Middle frontal gyrus (tissue), 1 donor: ENCODE data around the gene FAM118A.
"Not testable (repeated sequence)": the region's sequence is repeated elsewhere in the genome, so short reads cannot be mapped to it uniquely, and the experiment has no call there.

Source experiments
- DNase-seq: peaks from one replicate; pipeline ENCODE4 v3.0.0-alpha.2; 2015; ENCODE audit warnings: low spot score; ENCODE audit errors: extremely low spot score

Gene FAM118A

DNA sequence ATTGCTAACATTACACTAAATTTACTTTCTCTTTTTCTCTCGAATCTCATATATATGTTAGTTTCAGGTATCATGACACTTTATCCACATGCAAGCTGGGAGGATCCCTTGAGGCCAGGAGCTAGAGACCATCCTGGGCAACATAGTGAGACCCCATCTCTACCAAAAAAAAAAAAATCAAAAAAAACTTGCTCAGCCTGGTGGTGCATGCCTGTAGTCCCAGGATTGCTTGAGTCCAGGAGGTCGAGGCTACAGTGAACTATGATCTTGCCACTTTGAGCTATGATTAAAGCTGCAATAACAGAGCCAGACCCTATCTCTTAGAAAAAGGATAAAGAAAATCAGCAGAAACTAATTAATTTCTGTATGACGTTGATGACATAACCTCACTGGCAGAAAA lies 28.7 kb upstream of the FAM118A start:
- DNase-seq = no peak

DNA sequence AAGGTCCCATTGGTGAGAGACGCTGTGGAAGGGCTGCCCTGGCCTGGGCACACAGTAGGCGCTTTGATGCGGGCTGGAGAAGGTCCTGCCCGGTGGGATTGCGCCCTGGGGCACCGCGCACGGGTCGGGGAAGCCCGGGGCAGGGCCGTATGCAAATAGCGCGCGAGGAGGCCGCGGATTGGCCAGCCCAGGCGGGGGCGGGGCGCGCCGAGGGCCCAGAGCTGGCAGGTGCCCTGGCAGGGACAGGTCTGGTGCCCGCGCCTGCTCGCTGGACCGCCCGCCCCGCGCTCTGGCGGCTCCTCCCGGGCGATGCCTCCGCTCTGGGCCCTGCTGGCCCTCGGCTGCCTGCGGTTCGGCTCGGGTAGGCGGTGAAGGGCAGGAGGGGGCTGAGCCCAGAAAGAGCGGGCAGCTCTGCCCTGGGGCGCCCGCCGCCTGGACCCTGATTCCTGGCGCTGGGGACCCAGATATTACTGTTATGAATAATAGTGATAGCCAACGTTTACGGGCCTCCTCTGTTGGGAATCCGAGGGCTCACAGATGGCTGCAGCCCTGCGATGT lies 24.9 kb upstream of the FAM118A start, which contains the start of gene UPK3A:
Gene UPK3A, plus strand, starts transcription at position 245 of the 558 bp plus-strand sequence. Its CDS starts 65 bp downstream, at position 310.
- DNase-seq = no peak

DNA sequence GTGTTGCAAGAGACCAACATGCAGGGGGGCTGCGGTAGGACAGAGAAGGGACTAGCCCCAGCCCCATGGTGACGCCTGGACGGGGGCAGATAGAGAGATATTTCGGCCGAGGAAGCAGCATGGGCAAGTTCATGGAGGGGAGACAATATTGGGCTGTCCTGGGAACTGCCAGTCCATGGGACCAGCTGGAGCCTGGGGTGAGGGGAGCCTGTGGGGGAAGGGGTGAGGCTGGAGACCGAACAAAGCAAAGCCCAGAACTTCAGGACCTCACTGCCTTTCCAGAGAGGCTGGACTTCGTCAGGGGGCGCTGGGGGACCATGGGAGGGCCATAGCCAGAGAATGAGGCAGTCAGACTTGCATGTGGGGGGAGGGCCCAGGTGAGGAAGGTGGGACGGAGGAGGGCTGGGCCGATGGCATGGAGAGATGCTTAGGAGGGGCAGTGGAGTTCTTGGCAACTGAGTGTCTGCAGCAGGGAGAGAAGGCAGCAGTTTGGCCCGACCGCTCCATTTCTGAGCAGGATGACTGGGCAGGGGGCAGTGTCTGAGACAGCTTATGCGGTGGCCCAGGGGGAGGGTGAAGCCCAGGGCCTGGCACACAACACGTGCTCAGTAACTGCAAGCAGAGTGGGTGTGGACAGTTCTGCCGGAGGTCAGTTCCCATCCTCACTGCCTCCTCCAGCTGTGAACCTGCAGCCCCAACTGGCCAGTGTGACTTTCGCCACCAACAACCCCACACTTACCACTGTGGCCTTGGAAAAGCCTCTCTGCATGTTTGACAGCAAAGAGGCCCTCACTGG lies 24.3 kb upstream of the FAM118A start:
- no peak for DNase-seq

DNA sequence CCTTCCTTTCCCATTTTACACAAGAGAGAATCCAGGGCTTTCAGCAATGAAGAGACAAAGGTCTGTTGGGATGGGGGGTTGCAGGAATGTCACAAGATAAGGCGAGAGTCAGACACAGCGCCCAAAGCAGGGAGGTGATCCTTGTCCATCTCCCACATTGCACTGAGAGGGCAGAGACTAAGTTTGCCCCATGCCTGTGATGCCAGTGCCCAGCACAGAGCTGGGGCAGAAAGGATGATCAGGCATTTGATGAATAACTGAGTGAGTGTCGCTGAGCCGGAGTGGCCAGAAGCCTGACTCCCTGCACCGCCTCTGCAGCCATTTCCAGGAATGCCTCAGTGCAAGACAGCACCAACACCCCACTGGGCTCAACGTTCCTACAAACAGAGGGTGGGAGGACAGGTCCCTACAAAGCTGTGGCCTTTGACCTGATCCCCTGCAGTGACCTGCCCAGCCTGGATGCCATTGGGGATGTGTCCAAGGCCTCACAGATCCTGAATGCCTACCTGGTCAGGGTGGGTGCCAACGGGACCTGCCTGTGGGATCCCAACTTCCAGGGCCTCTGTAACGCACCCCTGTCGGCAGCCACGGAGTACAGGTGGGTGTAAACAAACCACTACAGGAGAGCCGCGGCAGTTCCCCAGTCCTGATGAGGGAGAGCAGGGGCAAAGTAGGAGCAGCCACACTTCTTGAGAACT lies 22.7 kb upstream of the FAM118A start:
- no peak for DNase-seq

DNA sequence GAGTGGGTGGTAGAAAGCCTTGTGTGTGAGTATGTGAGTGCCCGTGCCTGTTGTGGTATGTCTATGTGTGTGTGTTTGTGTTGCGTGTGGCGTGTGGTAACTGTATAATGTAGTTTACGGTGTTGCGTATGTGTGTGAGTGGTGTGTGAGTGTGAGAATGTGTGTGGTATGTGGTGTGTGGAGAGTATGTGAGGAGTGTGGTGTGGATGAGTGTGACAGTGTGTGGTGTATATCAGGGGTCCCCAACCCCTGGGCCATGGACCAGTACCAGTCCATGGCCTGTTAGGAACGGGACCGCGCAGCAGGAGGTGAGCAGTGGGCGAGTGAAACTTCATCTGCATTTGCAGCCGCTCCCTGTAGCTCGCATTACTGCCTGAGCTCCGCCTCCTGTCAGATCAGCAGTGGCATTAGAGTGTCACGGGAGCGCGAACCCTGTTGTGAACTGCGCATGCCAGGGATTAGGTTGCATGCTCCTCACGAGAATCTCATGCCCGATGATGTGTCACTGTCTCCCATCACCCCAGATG lies 19.3 kb upstream of the FAM118A start:
- no peak for DNase-seq

DNA sequence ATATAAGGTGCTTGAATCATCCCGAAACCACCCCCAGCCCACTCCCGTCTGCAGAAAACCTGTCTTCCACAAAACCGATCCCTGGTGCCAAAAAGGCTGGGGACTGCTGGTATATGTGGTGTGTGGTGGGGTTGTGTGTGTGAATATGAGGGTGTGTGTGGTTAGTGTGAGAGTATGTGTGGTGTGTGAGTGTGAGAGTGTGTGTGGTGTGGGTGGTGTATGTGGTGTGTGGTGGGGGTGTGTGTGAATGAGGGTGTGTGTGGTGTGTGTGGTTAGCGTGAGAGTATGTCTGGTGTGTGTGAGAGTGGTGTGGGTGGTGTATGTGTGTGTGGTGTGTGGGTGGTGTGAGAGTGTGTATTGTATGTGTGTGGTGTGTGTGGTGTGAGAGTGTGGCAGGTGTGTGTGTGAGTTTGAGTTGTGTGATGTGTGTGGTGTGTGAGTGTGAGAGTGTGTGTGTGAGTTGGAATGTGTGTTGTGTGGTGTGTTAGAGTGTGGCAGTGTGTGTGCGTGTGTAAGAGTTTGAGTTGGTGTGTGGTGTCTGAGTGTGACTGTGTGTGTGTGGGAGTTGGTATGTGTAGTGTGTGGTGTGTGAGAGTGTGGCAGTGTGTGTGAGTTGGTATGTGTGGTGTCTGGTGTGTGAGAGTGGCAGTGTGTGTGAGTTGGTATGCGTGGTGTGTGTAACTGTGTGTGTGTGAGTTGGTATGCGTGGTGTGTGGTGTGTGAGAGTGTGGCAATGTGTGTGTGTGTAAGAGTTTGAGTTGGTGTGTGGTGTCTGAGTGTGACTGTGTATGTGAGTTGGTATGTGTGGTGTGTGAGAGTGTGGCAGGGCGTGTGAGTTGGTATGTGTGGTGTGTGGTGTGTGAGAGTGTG lies 18.4 kb upstream of the FAM118A start:
- no peak for DNase-seq

DNA sequence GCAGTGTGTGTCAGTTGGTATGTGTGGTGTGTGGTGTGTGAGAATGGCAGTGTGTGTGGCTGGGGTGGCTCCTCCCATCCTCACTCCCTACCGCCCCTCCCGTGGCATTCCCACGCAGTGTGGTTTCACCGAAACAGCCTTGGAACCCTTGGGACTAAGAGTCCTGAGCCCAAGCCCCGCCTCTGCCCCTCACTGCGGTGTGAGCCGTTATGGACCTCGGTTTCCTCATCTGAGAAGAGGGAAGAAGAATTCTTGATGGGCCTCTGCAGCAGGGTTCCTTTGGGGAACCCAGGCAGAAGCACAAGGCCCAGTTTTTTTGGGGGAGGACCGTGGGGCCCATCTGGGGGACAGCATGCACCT lies 17.8 kb upstream of the FAM118A start:
- no peak for DNase-seq

DNA sequence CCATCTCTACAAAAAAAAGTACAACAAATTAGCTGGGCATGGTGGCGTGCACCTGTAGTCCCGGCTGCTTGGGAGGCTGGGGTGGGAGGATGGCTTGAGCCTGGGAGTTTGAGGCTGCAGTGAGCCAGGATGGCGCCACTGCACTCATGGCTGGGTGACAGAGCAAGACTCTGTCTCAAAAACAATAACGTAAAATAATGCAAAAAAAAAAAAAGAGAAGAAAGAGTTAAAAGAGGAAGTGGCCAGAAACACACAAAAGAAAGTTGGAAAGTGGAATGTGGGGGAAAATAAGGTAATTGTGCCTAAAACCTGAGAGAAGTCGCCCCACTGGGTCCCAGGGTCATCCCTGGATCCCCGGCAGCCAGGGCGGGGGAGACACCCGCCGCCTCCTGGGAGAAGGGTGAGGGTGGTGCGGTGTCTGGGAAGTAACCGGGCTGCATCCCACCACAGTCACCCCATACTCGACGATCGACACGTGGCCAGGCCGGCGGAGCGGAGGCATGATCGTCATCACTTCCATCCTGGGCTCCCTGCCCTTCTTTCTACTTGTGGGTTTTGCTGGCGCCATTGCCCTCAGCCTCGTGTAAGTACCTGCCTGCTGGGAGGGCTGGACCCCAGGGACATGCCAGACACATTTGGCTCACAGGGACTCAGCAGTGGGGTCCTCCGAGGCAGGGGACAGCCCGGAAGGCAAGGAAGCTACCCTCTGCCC lies 16.8 kb upstream of the FAM118A start:
- DNase-seq = no peak

DNA sequence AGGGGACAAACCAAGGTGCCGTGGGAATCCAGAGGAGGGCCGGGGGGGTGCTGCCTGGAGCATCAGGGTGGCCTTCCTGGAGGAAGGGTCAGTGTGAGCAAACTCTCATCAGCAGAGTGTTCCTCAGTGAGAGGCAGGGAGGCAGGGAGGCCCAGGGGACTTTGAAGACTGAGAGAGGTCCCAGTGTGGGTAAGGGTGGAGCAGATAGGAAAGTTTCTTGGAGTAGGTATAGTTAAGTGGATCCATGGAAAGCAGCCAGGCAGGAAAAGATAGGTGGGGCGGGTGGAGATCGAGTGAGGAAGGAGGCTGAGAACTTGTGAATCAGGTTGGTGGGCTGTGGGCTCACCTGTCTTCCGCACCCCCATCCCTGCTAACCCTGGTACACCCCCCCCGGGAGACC lies 15.7 kb upstream of the FAM118A start:
- no peak for DNase-seq

DNA sequence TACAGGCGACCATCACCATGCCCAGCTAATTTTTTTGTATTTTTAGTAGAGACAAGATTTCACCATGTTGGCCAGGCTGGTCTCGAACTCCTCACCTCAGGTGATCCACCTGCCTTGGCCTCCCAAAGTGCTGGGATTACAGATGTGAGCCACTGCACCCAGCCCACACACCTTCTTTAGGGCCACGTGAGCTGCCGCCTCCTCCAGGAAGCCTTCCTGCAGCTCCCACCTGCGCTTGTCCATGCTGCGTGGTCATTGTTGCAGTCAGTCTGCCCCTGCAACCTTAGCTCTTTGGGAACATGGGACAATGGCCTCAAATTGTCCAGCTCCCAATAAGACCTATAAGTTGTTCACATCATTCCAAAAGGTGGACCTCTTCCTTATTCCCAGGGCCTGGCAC lies 14.7 kb upstream of the FAM118A start:
- not testable (repeated sequence) for DNase-seq

DNA sequence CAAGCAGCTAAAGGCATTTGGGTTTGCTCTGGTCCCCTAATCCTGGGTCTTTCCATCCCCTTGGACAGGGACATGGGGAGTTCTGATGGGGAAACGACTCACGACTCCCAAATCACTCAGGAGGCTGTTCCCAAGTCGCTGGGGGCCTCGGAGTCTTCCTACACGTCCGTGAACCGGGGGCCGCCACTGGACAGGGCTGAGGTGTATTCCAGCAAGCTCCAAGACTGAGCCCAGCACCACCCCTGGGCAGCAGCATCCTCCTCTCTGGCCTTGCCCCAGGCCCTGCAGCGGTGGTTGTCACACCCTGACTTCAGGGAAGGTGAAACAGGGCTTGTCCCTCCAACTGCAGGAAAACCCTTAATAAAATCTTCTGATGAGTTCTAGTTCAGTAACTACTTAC lies 14.2 kb upstream of the FAM118A start:
- no peak for DNase-seq

DNA sequence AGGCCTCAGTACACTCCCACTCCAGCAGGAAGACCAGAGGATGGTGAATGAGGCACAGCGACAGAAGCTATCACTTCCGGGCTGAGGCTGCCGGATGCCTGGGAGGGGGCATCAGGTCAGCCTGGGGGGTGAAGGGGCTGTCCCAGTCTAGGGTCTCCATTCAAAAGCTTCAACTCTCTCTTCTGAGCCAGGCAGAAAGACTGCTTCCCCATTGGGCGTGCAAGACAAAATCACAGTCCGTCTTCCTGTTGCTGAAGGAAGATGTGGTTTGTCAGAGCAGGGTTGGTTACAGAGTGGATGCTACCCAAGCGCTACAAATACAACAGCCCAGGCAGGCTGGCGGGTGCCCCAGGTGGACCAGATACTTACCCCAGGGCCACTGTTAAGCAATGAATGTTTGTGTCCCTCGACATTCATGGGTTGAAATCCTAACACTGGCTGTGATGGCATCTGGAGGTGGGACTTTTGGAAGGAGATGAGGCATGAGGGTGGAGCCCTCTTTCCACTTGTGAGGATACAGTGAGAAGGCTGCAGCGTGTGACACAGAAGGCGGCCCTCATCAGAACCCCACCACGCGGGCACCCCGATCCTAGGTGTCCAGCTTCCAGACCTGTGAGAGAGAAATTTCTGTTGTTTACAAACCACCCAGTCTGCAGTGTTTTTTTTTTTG lies 13.0 kb upstream of the FAM118A start:
- DNase-seq = no peak

DNA sequence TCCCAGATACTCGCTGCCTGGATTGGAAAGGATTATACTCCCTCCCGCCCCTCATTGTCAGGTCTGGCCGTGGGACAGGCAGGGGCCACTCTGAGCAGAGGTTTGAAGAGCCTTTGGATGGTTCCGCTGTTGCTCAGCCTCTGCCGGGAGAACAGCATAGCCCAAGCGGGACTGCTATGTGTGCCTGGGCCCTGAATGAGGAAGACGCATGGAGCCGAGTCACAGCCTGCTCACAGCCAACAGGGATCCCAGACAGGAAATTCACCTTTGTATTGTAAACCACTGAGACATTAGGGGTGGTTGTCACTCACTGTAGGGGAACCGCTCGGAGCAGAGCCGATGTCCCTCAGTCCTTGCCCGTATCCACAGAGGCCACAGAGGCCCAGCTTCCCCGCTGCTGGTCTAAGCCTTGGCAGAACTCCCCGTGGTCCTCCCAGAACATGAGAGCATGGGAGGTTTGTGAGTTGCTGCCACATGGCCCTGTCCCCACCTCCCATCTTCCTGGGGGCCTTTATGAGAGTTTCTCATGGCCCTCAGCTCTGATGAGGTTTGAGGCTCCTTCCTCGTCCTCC lies 10.7 kb upstream of the FAM118A start:
- no peak for DNase-seq

DNA sequence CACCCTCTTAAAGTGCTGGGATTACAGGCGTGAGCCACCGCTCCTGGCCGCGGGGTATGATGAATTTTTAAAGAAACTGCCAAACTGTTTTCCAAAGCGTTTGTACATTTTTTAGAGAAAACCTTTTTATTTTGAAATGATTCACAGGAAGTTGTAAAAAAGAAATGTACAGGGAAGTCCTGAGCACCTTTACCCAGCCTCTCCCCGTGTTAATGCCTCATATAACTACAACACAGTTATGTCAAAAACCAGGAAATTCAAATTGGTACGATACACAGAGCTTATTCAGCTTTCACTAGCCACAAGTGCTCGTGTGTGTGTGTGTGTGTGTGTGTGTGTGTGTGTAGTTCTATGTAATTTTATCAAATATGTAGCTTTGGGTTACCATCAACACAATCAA lies 7.0 kb upstream of the FAM118A start:
- DNase-seq = no peak

DNA sequence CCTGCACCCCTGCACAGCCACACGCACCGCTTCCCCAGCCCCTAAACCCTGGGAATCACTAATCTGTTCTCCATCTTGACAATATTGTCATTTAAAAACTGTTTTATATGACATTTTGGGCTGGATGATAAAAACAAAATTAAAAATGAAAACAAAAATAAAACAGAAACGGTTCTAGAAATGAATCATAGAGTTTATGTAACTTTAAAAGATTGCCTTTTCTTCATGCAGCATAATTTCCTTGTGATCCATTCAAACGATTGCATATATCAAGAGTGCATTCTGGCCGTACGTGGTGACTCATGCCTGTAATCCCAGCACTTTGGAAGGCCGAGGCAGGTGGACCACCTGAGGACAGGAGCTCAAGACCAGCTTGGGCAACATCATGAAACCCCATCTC lies 6.6 kb upstream of the FAM118A start:
- DNase-seq = no peak

DNA sequence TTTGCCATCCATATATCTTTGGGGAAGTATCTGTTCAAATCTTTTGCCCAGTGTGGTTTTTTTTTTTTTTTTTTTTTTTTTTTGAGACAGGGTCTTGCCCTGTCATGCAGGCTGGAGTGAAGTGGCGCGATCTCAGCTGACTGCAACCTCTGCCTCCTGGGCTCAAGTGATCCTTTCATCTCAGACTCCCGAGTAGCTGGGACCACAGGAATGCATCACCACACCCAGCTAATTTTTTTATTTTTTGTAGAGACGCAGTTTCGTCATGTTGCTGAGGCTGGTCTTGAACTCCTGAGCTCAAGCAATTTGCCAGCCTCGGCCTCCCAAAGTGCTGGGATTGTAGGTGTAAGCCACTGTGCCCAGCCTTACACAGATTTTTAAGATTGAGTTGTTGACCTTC lies 4.8 kb upstream of the FAM118A start:
- no peak for DNase-seq

DNA sequence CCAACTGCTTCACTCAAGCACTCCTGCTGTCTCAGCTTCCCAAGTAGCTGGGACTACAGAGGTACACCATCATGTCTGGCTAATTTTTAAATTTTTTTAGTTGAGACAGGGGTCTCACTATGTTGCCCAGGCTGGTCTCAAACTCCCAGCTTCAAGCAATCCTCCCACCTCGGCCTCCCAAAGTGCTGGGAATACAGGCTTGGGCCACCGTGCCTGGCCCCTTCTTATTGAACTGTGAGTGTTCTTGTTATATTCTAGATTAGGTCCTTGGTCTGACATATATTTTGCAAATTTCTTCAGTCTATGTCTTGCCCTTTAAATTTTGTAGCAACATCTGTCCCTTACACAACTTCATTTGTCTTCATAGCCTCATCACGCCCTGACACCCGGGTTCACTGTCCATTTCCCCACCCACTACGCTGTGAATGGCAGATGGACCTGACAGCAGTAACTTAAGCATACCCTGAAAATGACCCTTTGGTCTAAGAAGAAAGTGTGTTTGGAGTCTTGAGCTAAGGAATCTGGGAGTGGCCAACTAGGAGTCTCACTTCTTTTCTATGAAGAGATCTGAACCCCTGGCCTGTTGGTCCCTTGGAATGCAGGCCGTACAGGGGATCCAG lies 4.2 kb upstream of the FAM118A start:
- DNase-seq = no peak

DNA sequence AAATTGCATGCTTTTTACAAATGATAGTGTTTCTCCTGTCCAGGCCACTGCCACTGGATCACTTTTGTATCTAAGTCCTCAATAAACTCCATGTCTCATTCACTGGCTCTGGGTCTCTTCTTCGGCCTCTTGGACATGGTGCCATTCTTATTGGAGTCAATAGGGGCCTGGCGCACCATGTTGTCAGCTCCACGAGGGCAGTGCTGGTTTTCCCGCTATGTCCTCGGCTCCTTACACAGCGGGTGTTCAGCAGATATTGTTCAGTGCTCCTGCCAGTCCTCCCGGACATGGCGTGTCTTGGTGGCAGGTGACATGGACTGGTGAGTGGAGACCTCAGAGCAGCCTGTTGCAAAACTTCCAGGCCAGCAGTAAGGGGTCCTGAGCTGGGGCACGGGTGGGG lies 3.6 kb upstream of the FAM118A start:
- DNase-seq = no peak

DNA sequence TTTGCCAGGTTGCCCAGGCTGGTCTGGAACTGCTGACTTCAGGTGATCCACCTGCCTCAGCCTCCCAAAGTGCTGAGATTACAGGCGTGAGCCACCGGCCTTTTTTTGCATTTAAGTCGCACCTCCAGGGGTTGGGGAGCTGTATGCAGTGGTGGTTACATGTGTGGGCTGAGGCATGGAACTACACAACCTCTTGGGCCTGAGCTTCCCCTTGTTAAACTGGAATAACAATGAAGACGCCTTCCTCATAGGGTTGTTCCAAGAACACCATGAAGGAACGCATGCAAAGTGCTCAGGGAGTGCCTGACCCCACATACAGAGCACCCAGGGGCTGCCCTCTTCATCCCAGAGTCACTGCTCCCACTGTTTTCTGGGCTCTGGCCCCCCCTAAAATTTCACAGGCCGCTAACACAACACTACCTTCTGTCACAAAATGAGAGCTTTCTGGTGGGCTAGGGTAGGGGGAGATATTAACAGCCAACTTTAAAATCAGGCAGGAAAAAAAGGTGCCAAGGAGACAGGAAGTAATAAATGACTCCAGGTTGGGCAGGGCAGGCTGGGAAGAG lies 1.3 kb upstream of the FAM118A start:
- no peak for DNase-seq
